SK-N-SH (cell line): Measurements from ENCODE around the gene AP5B1. TPM values are rescaled to one million over a fixed set of nuclear protein-coding genes. Genes with fewer than 3 reads are reported as not detected.

Experiments used
- CTCF ChIA-PET: fragments of 300-600, 350-600 bp; formaldehyde crosslinking; extraction: SDS; loops from one replicate; lab custom pipeline; 2021; lab: Yijun Ruan, JAX
- POLR2A ChIA-PET: fragments of 350-600 bp; sonication (Branson Sonifier 250); formaldehyde crosslinking; extraction: SDS; loops from one replicate; lab custom pipeline; 2020; ENCODE audit warnings: antibody characterized with exemption, inconsistent platforms; lab: Yijun Ruan, JAX
- DNase-seq: peaks from one replicate; pipeline ENCODE4 v3.0.0; 2012
- H2AFZ ChIP-seq: fragments of 200-600 bp; sonication (generic); 2 replicates; pipeline ENCODE4 v1.8.1; 2016; ENCODE audit warnings: antibody characterized with exemption, mild to moderate bottlenecking, low read depth
- H3F3A ChIP-seq: fragments of 200-600 bp; sonication (generic); replicated peaks from 2 replicates; pipeline ENCODE3; 2016; ENCODE audit warnings: antibody characterized with exemption, mild to moderate bottlenecking; ENCODE audit not compliant: insufficient read depth
- H3K27ac ChIP-seq, 2 experiments: fragments of 200-500 bp in 1 of 2; fragments of 200-600 bp in 1 of 2; sonication (Bioruptor generic) in 1 of 2; sonication (generic), shearing (Covaris generic) in 1 of 2; 2 replicates each; pipeline versions ENCODE4 v1.5.1 to v1.6.1; 2014 to 2016; ENCODE audit warnings: low read depth in 2 of 2, inconsistent platforms in 1 of 2, low read length in 1 of 2, mild to moderate bottlenecking in 1 of 2, mixed read lengths in 1 of 2
- H3K27me3 ChIP-seq: fragments of 200-600 bp; sonication (generic), shearing (Covaris generic); 2 replicates; pipeline ENCODE4 v1.6.1; 2016; ENCODE audit warnings: mixed run types; ENCODE audit not compliant: insufficient read depth
- H3K36me3 ChIP-seq, 2 experiments: fragments of 200-500 bp in 1 of 2; fragments of 200-600 bp in 1 of 2; sonication (Bioruptor generic) in 1 of 2; sonication (generic) in 1 of 2; replicated peaks in 1 of 2; 2 replicates each; pipeline versions ENCODE3 to v1.5.1; 2014 to 2016; ENCODE audit warnings: low read length in 1 of 2, mild to moderate bottlenecking in 1 of 2; ENCODE audit not compliant: insufficient read depth in 2 of 2, control insufficient read depth in 1 of 2
- H3K4me1 ChIP-seq, 2 experiments: fragments of 200-500 bp in 1 of 2; fragments of 200-600 bp in 1 of 2; sonication (Bioruptor generic) in 1 of 2; sonication (generic), shearing (Covaris generic) in 1 of 2; 2 replicates each; pipeline versions ENCODE4 v1.5.1 to v1.6.1; 2014 to 2016; ENCODE audit warnings: low read depth in 1 of 2, low read length in 1 of 2, mixed run types in 1 of 2; ENCODE audit not compliant: insufficient read depth in 2 of 2, control insufficient read depth in 1 of 2
- H3K4me2 ChIP-seq: fragments of 200-600 bp; sonication (generic), shearing (Covaris generic); 2 replicates; pipeline ENCODE4 v1.6.1; 2017; ENCODE audit warnings: mixed run types
- H3K4me3 ChIP-seq, 2 experiments: fragments of 200-500 bp in 1 of 2; fragments of 200-600 bp in 1 of 2; sonication (Bioruptor generic) in 1 of 2; sonication (generic), shearing (Covaris generic) in 1 of 2; 2 replicates each; pipeline versions ENCODE4 v1.5.1 to v1.8.1; 2014 to 2016; ENCODE audit warnings: low read depth in 2 of 2, inconsistent platforms in 1 of 2, low read length in 1 of 2, mild to moderate bottlenecking in 1 of 2, mixed read lengths in 1 of 2, moderate library complexity in 1 of 2
- H3K79me2 ChIP-seq: fragments of 200-600 bp; sonication (generic); 2 replicates; pipeline ENCODE4 v1.8.1; 2017; ENCODE audit warnings: mild to moderate bottlenecking; ENCODE audit not compliant: insufficient read depth
- H3K9ac ChIP-seq: fragments of 200-600 bp; sonication (generic); 2 replicates; pipeline ENCODE4 v1.6.1; 2017; ENCODE audit warnings: mixed run types
- H3K9me2 ChIP-seq: fragments of 200-600 bp; sonication (generic); 2 replicates; pipeline ENCODE4 v1.6.1; 2017; ENCODE audit warnings: mixed run types
- H3K9me3 ChIP-seq: fragments of 200-600 bp; sonication (generic); 2 replicates; pipeline ENCODE4 v1.6.1; 2017; ENCODE audit warnings: mixed run types, mild to moderate bottlenecking, moderate library complexity
- H4K20me1 ChIP-seq: fragments of 200-600 bp; sonication (generic); 2 replicates; pipeline ENCODE4 v1.6.1; 2017; ENCODE audit warnings: mild to moderate bottlenecking, mixed run types; ENCODE audit not compliant: insufficient read depth
- ELF1 ChIP-seq: IDR thresholded peaks from 2 replicates; pipeline ENCODE4 v1.4.0; 2012
- EP300 ChIP-seq, 2 experiments: IDR thresholded peaks; 2 replicates each; pipeline versions ENCODE4 v1.4.0 to v1.6.1; 2012; ENCODE audit warnings: borderline replicate concordance in 1 of 2, low read depth in 1 of 2, low read length in 1 of 2
- FOSL2 ChIP-seq: IDR thresholded peaks from 2 replicates; pipeline ENCODE4 v1.4.0; 2012; ENCODE audit warnings: low read depth, mild to moderate bottlenecking, moderate library complexity, borderline replicate concordance
- GATA2 ChIP-seq: sonication (generic); formaldehyde crosslinking; IDR thresholded peaks from 2 replicates; pipeline ENCODE4 v1.5.0; 2020; ENCODE audit warnings: mild to moderate bottlenecking, missing genetic modification reagents
- RCOR1 ChIP-seq: fragments of 150-350 bp; IDR thresholded peaks from 2 replicates; pipeline ENCODE4 v1.6.1; 2017; ENCODE audit warnings: antibody characterized with exemption, low read length
- RFX5 ChIP-seq: IDR thresholded peaks from 2 replicates; pipeline ENCODE4 v1.6.1; 2012; ENCODE audit warnings: mild to moderate bottlenecking, improper control_type of control experiment, low read length
- RXRA ChIP-seq: IDR thresholded peaks from 2 replicates; pipeline ENCODE4 v1.4.0; 2012; ENCODE audit warnings: low read depth, mild to moderate bottlenecking, borderline replicate concordance
- SIN3A ChIP-seq: IDR thresholded peaks from 2 replicates; pipeline ENCODE4 v1.6.1; 2012; ENCODE audit warnings: low read depth, mild to moderate bottlenecking, low read length, moderate library complexity, borderline replicate concordance
- TEAD4 ChIP-seq: IDR thresholded peaks from 2 replicates; pipeline ENCODE4 v1.4.0; 2012; ENCODE audit warnings: mild to moderate bottlenecking, borderline replicate concordance; ENCODE audit not compliant: insufficient read depth
- WGBS: methylation state at CpG from one replicate; pipeline ENCODE4 v1.1.6; 2017; ENCODE audit warnings: low lambda C conversion rate; 5-methylcytosine and 5-hydroxymethylcytosine counted together
- polyA plus RNA-seq, 3 experiments: library from polyadenylated mRNA; depleted of rRNA; stranded (reverse); fragments of >200 nt; gene quantifications; 2 replicates each; pipeline ENCODE4 v1.2.3, GENCODE V29; 2012
- TF ChIP-seq, protein P1 (sequence below): fragments of 200-600 bp; sonication (generic); IDR thresholded peaks from 2 replicates; pipeline ENCODE4 v1.6.1; 2017; ENCODE audit warnings: antibody characterized with exemption, mild to moderate bottlenecking, moderate library complexity
- TF ChIP-seq, protein P2 (sequence below): fragments of 150-350 bp; IDR thresholded peaks from 2 replicates; pipeline ENCODE4 v1.6.1; 2017; ENCODE audit warnings: antibody characterized with exemption, low read length, low read depth, borderline replicate concordance
- TF ChIP-seq, protein P3 (sequence below): fragments of 150-350 bp; IDR thresholded peaks from 2 replicates; pipeline ENCODE4 v1.6.1; 2016; ENCODE audit warnings: mild to moderate bottlenecking, low read depth, low read length
- TF ChIP-seq, protein P4 (sequence below): IDR thresholded peaks from 2 replicates; pipeline ENCODE4 v1.4.0; 2012; ENCODE audit warnings: low read depth

Gene AP5B1
- polyA plus RNA-seq, 1 of the 3 experiments (the other 2 are of a cell fraction) = 3.8 TPM

DNA sequence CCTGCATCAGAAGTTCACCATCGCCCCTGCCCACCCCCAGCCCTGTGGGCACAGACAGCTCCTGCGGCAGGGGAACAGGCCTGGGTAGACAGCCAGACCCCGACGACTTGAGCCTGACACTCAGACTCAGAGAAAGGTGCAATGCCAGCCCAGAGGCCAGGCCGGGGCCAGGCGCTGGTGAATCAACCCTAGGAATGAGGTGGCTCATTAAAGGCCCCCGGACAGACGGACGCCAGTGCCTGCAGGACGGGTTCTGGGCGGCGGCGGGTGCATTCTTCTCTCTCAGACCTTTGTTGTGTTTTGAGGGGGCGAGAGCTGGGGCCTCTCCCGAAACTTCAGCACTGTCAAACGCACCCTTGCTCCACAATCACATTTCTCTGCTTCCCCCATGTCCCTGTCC, 11.7 kb upstream of the AP5B1 start:
- Histone ChIP-seq H3K9me2 (no peaks in the 10 kb centered on the region), H4K20me1 (no peaks in the 10 kb centered on the region), H3K4me3 (no peak overlapping the region), H3K4me1 (no peaks in the 10 kb centered on the region; a peak in 1 of 4 replicates), H3K27me3 (peaks cover 23% of the 10 kb centered on the region), H3K27ac (no peak overlapping the region), H3K79me2 (no peaks in the 10 kb centered on the region), H2AFZ (no peak overlapping the region), H3K9me3 (no peaks in the 10 kb centered on the region), H3F3A (no peaks in the 10 kb centered on the region), H3K4me2 (no peak overlapping the region), H3K9ac (no peak overlapping the region), H3K36me3 (no peaks in the 10 kb centered on the region)
- ChIA-PET CTCF (interaction anchor here (0.6 to 19.1 kb wide), 4 partner anchors 11 to 154 kb away, joined by 3 to 152 read pairs (median 25); partner anchors contain the start of genes AP5B1 and SIPA1), POLR2A (no interaction called here)
- TF ChIP-seq RXRA (no peak), GATA2 (CRISPR knock-in tag) (no peak), SIN3A (no peak)
- TF ChIP-seq, protein P1, sequence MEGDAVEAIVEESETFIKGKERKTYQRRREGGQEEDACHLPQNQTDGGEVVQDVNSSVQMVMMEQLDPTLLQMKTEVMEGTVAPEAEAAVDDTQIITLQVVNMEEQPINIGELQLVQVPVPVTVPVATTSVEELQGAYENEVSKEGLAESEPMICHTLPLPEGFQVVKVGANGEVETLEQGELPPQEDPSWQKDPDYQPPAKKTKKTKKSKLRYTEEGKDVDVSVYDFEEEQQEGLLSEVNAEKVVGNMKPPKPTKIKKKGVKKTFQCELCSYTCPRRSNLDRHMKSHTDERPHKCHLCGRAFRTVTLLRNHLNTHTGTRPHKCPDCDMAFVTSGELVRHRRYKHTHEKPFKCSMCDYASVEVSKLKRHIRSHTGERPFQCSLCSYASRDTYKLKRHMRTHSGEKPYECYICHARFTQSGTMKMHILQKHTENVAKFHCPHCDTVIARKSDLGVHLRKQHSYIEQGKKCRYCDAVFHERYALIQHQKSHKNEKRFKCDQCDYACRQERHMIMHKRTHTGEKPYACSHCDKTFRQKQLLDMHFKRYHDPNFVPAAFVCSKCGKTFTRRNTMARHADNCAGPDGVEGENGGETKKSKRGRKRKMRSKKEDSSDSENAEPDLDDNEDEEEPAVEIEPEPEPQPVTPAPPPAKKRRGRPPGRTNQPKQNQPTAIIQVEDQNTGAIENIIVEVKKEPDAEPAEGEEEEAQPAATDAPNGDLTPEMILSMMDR = no peak
- TF ChIP-seq, protein P2, sequence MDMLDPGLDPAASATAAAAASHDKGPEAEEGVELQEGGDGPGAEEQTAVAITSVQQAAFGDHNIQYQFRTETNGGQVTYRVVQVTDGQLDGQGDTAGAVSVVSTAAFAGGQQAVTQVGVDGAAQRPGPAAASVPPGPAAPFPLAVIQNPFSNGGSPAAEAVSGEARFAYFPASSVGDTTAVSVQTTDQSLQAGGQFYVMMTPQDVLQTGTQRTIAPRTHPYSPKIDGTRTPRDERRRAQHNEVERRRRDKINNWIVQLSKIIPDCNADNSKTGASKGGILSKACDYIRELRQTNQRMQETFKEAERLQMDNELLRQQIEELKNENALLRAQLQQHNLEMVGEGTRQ = no peak
- WGBS = 88% methylated on average over 8 of the region's 16 CpGs
- peak; percentile 19 for DNase-seq

DNA sequence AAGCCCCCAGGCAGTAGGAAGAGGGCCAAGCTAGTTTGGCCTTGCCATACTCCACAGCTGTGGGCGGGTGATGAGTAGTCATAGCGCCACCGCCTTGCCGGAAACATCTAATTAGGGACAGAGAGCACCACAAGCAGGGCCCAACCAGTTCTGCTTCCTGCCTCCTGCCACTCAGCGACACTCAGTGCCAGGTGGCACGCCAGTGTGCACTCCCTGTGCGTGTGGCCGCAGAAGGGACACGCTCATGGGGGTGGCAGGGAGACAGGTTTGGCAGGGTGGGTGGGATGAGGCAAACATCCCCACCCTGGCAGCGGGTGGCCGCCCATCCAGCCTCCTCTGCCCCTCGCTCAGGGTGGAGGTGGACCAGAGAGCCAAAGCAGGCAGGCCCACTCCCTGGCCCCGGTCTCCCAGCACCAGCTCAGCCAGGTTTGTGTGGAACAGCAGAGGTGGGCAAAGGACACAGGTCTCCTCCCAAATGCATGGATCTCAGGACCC, 11.0 kb upstream of the AP5B1 start:
- WGBS = 93% methylated on average over 7 of the region's 13 CpGs
- peaks cover 27% of the 10 kb centered on the region for H3K27me3 ChIP-seq
- no peaks in the 10 kb centered on the region for H3K9me2 ChIP-seq
- no peaks in the 10 kb centered on the region for H3K9me3 ChIP-seq
- H3K36me3 ChIP-seq = no peaks in the 10 kb centered on the region
- H3K4me3 ChIP-seq = no peak overlapping the region
- H3K27ac ChIP-seq = no peak overlapping the region
- no peaks in the 10 kb centered on the region; a peak in 1 of 4 replicates for H3K4me1 ChIP-seq
- H2AFZ ChIP-seq = no peak overlapping the region
- H3K9ac ChIP-seq = no peak overlapping the region
- peak; percentile 33 for DNase-seq
- TF ChIP-seq ELF1 (no peak), RFX5 (no peak), GATA2 (CRISPR knock-in tag) (no peak), RCOR1 (no peak), SIN3A (no peak), FOSL2 (no peak), TEAD4 (no peak), EP300 (IDR thresholded peaks at IDR 0.05; ENCODE audit: borderline replicate concordance in 1 of 2, low read depth in 1 of 2, low read length in 1 of 2) (no peak)
- TF ChIP-seq, protein P2 = no peak
- TF ChIP-seq, protein P1 = no peak
- TF ChIP-seq, protein P3, sequence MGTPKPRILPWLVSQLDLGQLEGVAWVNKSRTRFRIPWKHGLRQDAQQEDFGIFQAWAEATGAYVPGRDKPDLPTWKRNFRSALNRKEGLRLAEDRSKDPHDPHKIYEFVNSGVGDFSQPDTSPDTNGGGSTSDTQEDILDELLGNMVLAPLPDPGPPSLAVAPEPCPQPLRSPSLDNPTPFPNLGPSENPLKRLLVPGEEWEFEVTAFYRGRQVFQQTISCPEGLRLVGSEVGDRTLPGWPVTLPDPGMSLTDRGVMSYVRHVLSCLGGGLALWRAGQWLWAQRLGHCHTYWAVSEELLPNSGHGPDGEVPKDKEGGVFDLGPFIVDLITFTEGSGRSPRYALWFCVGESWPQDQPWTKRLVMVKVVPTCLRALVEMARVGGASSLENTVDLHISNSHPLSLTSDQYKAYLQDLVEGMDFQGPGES = no peak
- TF ChIP-seq, protein P4, sequence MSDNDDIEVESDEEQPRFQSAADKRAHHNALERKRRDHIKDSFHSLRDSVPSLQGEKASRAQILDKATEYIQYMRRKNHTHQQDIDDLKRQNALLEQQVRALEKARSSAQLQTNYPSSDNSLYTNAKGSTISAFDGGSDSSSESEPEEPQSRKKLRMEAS = no peak
- ChIA-PET CTCF (interaction anchor here (3.0 to 19.1 kb wide), 4 partner anchors 10 to 79 kb away, joined by 7 to 152 read pairs (median 31); partner anchors contain the start of genes AP5B1 and KAT5), POLR2A (no interaction called here)
- H3K79me2 ChIP-seq = no peaks in the 10 kb centered on the region
- H3K4me2 ChIP-seq = no peak overlapping the region
- H4K20me1 ChIP-seq = no peaks in the 10 kb centered on the region
- H3F3A ChIP-seq = no peaks in the 10 kb centered on the region
